ENCODE results near the gene CXCL13. TPM values are rescaled to one million over a fixed set of nuclear protein-coding genes. Genes with fewer than 3 reads are reported as not detected.
A peak's percentile ranks its signal among the peaks of the same experiment; 100 is the strongest.

The CXCL13 gene
- total RNA-seq, 1 experiment from 2014 or later = not detected

- no peaks in the 10 kb centered on the region for H3K9me2 ChIP-seq (replicated peaks; ENCODE audit: insufficient read depth, low read length)
- H3K4me1 ChIP-seq (ENCODE audit: low read length) = 0 out of 2 replicates have a peak, but pooled peaks cover 4% of the 10 kb centered on the region
- no peak overlapping the region for H3K27ac ChIP-seq (ENCODE audit: low read length)
- no peaks in the 10 kb centered on the region for H4K20me1 ChIP-seq (ENCODE audit: insufficient read depth, low read depth, low read length)
- no peaks in the 10 kb centered on the region for H3K36me3 ChIP-seq (ENCODE audit: insufficient read depth, low read length)
- peak; percentile 77 for DNase-seq
- no peak overlapping the region for H3K9ac ChIP-seq (ENCODE audit: low read length)
- H3K79me2 ChIP-seq (ENCODE audit: low read length) = no peaks in the 10 kb centered on the region
- H3K9me3 ChIP-seq (ENCODE audit: low read length) = no peaks in the 10 kb centered on the region
- H2AFZ ChIP-seq (ENCODE audit: low read length) = no peak overlapping the region
- no peaks in the 10 kb centered on the region for H3K27me3 ChIP-seq (ENCODE audit: low read length)
- no peak overlapping the region for H3K4me2 ChIP-seq (ENCODE audit: low read depth, low read length, poor library complexity, severe bottlenecking)
- H3K4me3 ChIP-seq (ENCODE audit: low read length) = no peak overlapping the region
Measured at GRCh38 chr4:77618383-77619241, 13.0 kb downstream of the CXCL13 start.

GRCh38 chr4:77619408-77619807, 13.8 kb downstream of the CXCL13 start:
- H3K9ac ChIP-seq (ENCODE audit: low read length) = no peak overlapping the region
- no peaks in the 10 kb centered on the region for H3K27me3 ChIP-seq (ENCODE audit: low read length)
- no peak overlapping the region for H2AFZ ChIP-seq (ENCODE audit: low read length)
- H3K27ac ChIP-seq (ENCODE audit: low read length) = no peak overlapping the region
- H3K4me2 ChIP-seq (ENCODE audit: low read depth, low read length, poor library complexity, severe bottlenecking) = no peak overlapping the region
- H3K4me1 ChIP-seq (ENCODE audit: low read length) = 0 out of 2 replicates have a peak, but pooled peaks cover 4% of the 10 kb centered on the region
- H3K79me2 ChIP-seq (ENCODE audit: low read length) = no peaks in the 10 kb centered on the region
- H3K9me3 ChIP-seq (ENCODE audit: low read length) = no peaks in the 10 kb centered on the region
- no peaks in the 10 kb centered on the region for H3K36me3 ChIP-seq (ENCODE audit: insufficient read depth, low read length)
- no peaks in the 10 kb centered on the region for H3K9me2 ChIP-seq (replicated peaks; ENCODE audit: insufficient read depth, low read length)
- no peak overlapping the region for H3K4me3 ChIP-seq (ENCODE audit: low read length)
- no peaks in the 10 kb centered on the region for H4K20me1 ChIP-seq (ENCODE audit: insufficient read depth, low read depth, low read length)
- DNase-seq = no peak

DNA sequence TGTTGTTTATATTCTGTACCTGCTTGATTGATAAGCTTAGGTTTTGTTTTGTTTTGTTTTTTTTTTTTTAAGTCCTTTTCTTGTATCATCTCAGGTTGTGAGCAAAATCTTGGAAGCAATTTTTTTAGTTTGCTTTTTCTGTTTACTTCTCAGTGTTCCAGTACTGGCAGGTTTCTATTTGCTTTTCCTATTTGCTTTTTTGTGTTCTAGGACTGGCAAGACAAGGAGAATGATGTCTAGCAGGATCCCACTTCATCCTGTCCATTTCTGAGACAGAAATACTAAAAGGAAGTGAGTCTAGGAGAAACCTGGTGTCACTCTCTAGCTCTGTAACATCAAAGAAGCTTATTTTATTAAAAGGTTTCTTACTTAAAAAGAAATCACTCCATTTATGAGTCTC, 15.6 kb downstream of the CXCL13 start:
- no peaks in the 10 kb centered on the region for H3K36me3 ChIP-seq (ENCODE audit: insufficient read depth, low read length)
- H3K27me3 ChIP-seq (ENCODE audit: low read length) = no peaks in the 10 kb centered on the region
- H3K9me2 ChIP-seq (replicated peaks; ENCODE audit: insufficient read depth, low read length) = no peaks in the 10 kb centered on the region
- no peak overlapping the region for H3K4me2 ChIP-seq (ENCODE audit: low read depth, low read length, poor library complexity, severe bottlenecking)
- no peaks in the 10 kb centered on the region for H3K9me3 ChIP-seq (ENCODE audit: low read length)
- no peak for DNase-seq
- no peak overlapping the region for H3K27ac ChIP-seq (ENCODE audit: low read length)
- no peak overlapping the region for H3K4me3 ChIP-seq (ENCODE audit: low read length)
- H2AFZ ChIP-seq (ENCODE audit: low read length) = no peak overlapping the region
- H3K9ac ChIP-seq (ENCODE audit: low read length) = no peak overlapping the region
- H3K4me1 ChIP-seq (ENCODE audit: low read length) = 0 out of 2 replicates have a peak, but pooled peaks cover 4% of the 10 kb centered on the region
- H4K20me1 ChIP-seq (ENCODE audit: insufficient read depth, low read depth, low read length) = no peaks in the 10 kb centered on the region
- H3K79me2 ChIP-seq (ENCODE audit: low read length) = no peaks in the 10 kb centered on the region

GRCh38 chr4:77623091-77623490, 17.5 kb downstream of the CXCL13 start:
- H3K4me1 ChIP-seq (ENCODE audit: low read length) = 0 out of 2 replicates have a peak, but pooled peaks cover 4% of the 10 kb centered on the region
- no peaks in the 10 kb centered on the region for H3K79me2 ChIP-seq (ENCODE audit: low read length)
- no peaks in the 10 kb centered on the region for H3K9me3 ChIP-seq (ENCODE audit: low read length)
- no peaks in the 10 kb centered on the region for H3K27me3 ChIP-seq (ENCODE audit: low read length)
- DNase-seq = no peak
- no peaks in the 10 kb centered on the region for H3K9me2 ChIP-seq (replicated peaks; ENCODE audit: insufficient read depth, low read length)
- no peaks in the 10 kb centered on the region for H4K20me1 ChIP-seq (ENCODE audit: insufficient read depth, low read depth, low read length)
- H3K27ac ChIP-seq (ENCODE audit: low read length) = no peak overlapping the region
- H3K4me3 ChIP-seq (ENCODE audit: low read length) = no peak overlapping the region
- H3K9ac ChIP-seq (ENCODE audit: low read length) = no peak overlapping the region
- H3K4me2 ChIP-seq (ENCODE audit: low read depth, low read length, poor library complexity, severe bottlenecking) = no peak overlapping the region
- H3K36me3 ChIP-seq (ENCODE audit: insufficient read depth, low read length) = no peaks in the 10 kb centered on the region
- no peak overlapping the region for H2AFZ ChIP-seq (ENCODE audit: low read length)

GRCh38 chr4:77624213-77624612, 18.6 kb downstream of the CXCL13 start:
- DNase-seq = no peak
- Histone ChIP-seq H3K4me2 (ENCODE audit: low read depth, low read length, poor library complexity, severe bottlenecking) (no peak overlapping the region), H3K9ac (ENCODE audit: low read length) (no peak overlapping the region)

DNA sequence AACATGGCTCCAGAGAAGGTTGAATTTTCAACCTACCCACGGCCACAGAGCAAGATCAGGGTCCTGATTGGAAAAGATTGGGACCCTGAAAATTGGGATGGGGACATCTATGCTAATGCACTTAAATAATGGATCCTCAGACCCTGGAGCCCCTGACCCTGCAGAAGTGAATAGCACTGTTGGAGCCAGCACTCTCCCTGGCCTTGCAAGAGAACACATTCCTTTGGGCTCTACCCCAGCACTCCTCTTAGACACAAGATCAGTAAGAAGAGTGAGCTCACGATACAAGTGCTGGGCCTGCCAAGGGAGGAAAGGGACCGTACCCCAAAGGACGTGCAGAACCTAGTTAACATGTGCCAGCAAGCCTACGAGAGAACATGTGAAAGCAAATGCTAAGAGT, 19.9 kb downstream of the CXCL13 start:
- no peaks in the 10 kb centered on the region for H3K27me3 ChIP-seq (ENCODE audit: low read length)
- H3K4me3 ChIP-seq (ENCODE audit: low read length) = no peak overlapping the region
- no peak overlapping the region for H3K4me2 ChIP-seq (ENCODE audit: low read depth, low read length, poor library complexity, severe bottlenecking)
- no peak overlapping the region for H3K27ac ChIP-seq (ENCODE audit: low read length)
- no peaks in the 10 kb centered on the region for H3K9me2 ChIP-seq (replicated peaks; ENCODE audit: insufficient read depth, low read length)
- H3K79me2 ChIP-seq (ENCODE audit: low read length) = no peaks in the 10 kb centered on the region
- no peak for DNase-seq
- H4K20me1 ChIP-seq (ENCODE audit: insufficient read depth, low read depth, low read length) = no peaks in the 10 kb centered on the region
- H3K9me3 ChIP-seq (ENCODE audit: low read length) = no peaks in the 10 kb centered on the region
- H3K9ac ChIP-seq (ENCODE audit: low read length) = no peak overlapping the region
- H3K4me1 ChIP-seq (ENCODE audit: low read length) = no peaks in the 10 kb centered on the region
- no peaks in the 10 kb centered on the region for H3K36me3 ChIP-seq (ENCODE audit: insufficient read depth, low read length)
- H2AFZ ChIP-seq (ENCODE audit: low read length) = no peak overlapping the region

More at GRCh38 chr4:77624213-77624612, 18.6 kb downstream of the CXCL13 start:
- H3K27me3 ChIP-seq (ENCODE audit: low read length) = no peaks in the 10 kb centered on the region
- H3K4me3 ChIP-seq (ENCODE audit: low read length) = no peak overlapping the region
- no peaks in the 10 kb centered on the region for H3K79me2 ChIP-seq (ENCODE audit: low read length)
- no peaks in the 10 kb centered on the region for H3K9me3 ChIP-seq (ENCODE audit: low read length)
- H3K27ac ChIP-seq (ENCODE audit: low read length) = no peak overlapping the region
- 0 out of 2 replicates have a peak, but pooled peaks cover 4% of the 10 kb centered on the region for H3K4me1 ChIP-seq (ENCODE audit: low read length)
- no peaks in the 10 kb centered on the region for H4K20me1 ChIP-seq (ENCODE audit: insufficient read depth, low read depth, low read length)
- no peaks in the 10 kb centered on the region for H3K9me2 ChIP-seq (replicated peaks; ENCODE audit: insufficient read depth, low read length)
- H2AFZ ChIP-seq (ENCODE audit: low read length) = no peak overlapping the region
- no peaks in the 10 kb centered on the region for H3K36me3 ChIP-seq (ENCODE audit: insufficient read depth, low read length)

- Histone ChIP-seq H2AFZ (ENCODE audit: low read length) (no peak overlapping the region), H4K20me1 (ENCODE audit: insufficient read depth, low read depth, low read length) (no peaks in the 10 kb centered on the region), H3K27me3 (ENCODE audit: low read length) (no peaks in the 10 kb centered on the region), H3K27ac (ENCODE audit: low read length) (no peak overlapping the region), H3K9me3 (ENCODE audit: low read length) (no peaks in the 10 kb centered on the region), H3K4me2 (ENCODE audit: low read depth, low read length, poor library complexity, severe bottlenecking) (no peak overlapping the region), H3K4me3 (ENCODE audit: low read length) (no peak overlapping the region), H3K36me3 (ENCODE audit: insufficient read depth, low read length) (no peaks in the 10 kb centered on the region), H3K79me2 (ENCODE audit: low read length) (no peaks in the 10 kb centered on the region), H3K4me1 (ENCODE audit: low read length) (no peaks in the 10 kb centered on the region), H3K9me2 (replicated peaks; ENCODE audit: insufficient read depth, low read length) (no peaks in the 10 kb centered on the region), H3K9ac (ENCODE audit: low read length) (no peak overlapping the region)
- DNase-seq = no peak
Measured at GRCh38 chr4:77629885-77630284, 24.3 kb downstream of the CXCL13 start.

DNA sequence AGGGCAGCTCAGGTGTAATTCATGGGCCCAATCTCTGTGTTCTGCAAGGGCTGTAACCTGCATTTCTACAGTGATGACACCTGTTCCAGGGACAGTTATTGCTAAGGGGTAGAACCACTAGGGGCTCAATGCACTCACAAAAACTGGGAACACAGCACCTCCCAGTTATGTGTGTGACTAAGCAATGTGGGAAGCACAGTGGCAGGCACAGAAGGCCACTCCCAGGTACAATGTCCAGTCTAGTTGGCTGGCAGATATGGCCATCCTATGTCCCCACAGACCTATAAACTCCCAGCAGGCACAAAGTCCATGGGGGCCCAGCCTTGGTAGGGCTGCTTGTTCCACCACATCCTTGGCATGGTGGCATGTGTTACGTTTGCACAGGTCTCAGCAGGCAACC, 25.7 kb downstream of the CXCL13 start:
- H3K27ac ChIP-seq (ENCODE audit: low read length) = no peak overlapping the region
- no peaks in the 10 kb centered on the region for H4K20me1 ChIP-seq (ENCODE audit: insufficient read depth, low read depth, low read length)
- DNase-seq = no peak
- H3K9me3 ChIP-seq (ENCODE audit: low read length) = no peaks in the 10 kb centered on the region
- H2AFZ ChIP-seq (ENCODE audit: low read length) = no peak overlapping the region
- H3K4me2 ChIP-seq (ENCODE audit: low read depth, low read length, poor library complexity, severe bottlenecking) = no peak overlapping the region
- H3K4me1 ChIP-seq (ENCODE audit: low read length) = no peaks in the 10 kb centered on the region
- no peaks in the 10 kb centered on the region for H3K27me3 ChIP-seq (ENCODE audit: low read length)
- H3K36me3 ChIP-seq (ENCODE audit: insufficient read depth, low read length) = no peaks in the 10 kb centered on the region
- no peaks in the 10 kb centered on the region for H3K79me2 ChIP-seq (ENCODE audit: low read length)
- no peak overlapping the region for H3K4me3 ChIP-seq (ENCODE audit: low read length)
- H3K9me2 ChIP-seq (replicated peaks; ENCODE audit: insufficient read depth, low read length) = no peaks in the 10 kb centered on the region
- no peak overlapping the region for H3K9ac ChIP-seq (ENCODE audit: low read length)

All from Karpas-422 (cell line).